HepG2 (cell line): ENCODE results near the gene INHBB. TPM values are rescaled to one million over a fixed set of nuclear protein-coding genes. Genes with fewer than 3 reads are reported as not detected.

ENCODE experiments used
- GTF3A ChIP-seq: sonication (generic); formaldehyde crosslinking; conservative IDR thresholded peaks from 2 replicates; pipeline ENCODE4 v1.4.0; 2020; ENCODE audit warnings: mild to moderate bottlenecking, missing genetic modification reagents
- NCOA2 ChIP-seq: sonication (generic); formaldehyde crosslinking; IDR thresholded peaks from 2 replicates; pipeline ENCODE4 v1.8.0; 2022; ENCODE audit warnings: inconsistent platforms
- NR3C1 ChIP-seq: sonication (generic); formaldehyde crosslinking; IDR thresholded peaks from 2 replicates; pipeline ENCODE4 v1.4.0; 2020; ENCODE audit warnings: missing genetic modification reagents
- ZNF256 ChIP-seq: sonication (generic); formaldehyde crosslinking; conservative IDR thresholded peaks from 2 replicates; pipeline ENCODE4 v1.4.0; 2020; ENCODE audit warnings: missing genetic modification reagents
- ZNF674 ChIP-seq: sonication (generic); formaldehyde crosslinking; IDR thresholded peaks from 2 replicates; pipeline ENCODE4 v1.5.0; 2020; ENCODE audit warnings: low read depth, mild to moderate bottlenecking, missing genetic modification reagents
- ZNF724P ChIP-seq: sonication (generic); formaldehyde crosslinking; IDR thresholded peaks from 2 replicates; pipeline ENCODE4 v1.8.0; 2022; ENCODE audit warnings: missing genetic modification reagents, borderline replicate concordance
- polyA plus RNA-seq, 8 experiments: library from polyadenylated mRNA; depleted of rRNA in 3 of 8; stranded (reverse) in 7 of 8; unstranded in 1 of 8; fragments of >200 nt; fragmentation: Illumina TruSeq in 4 of 8; extraction: Trizol in 4 of 8; gene quantifications; 2 replicates each; pipeline versions ENCODE4 v1.2.1 to v1.2.3, GENCODE V29; 2011 to 2016; ENCODE audit warnings: low read depth in 4 of 8, missing spikeins in 1 of 8, mixed read lengths in 1 of 8; ENCODE audit not compliant: insufficient read depth in 1 of 8
- total RNA-seq, 5 experiments: library from RNA; depleted of rRNA; stranded (reverse); fragments of >200 nt; fragmentation: Illumina TruSeq; extraction: Trizol; gene quantifications; 2 replicates each; pipeline ENCODE4 v1.2.3, GENCODE V29; 2016; ENCODE audit warnings: low read depth in 1 of 5
- TF ChIP-seq, protein P1 (sequence below), 2 experiments: IDR thresholded peaks; 2 replicates each; pipeline ENCODE4 v1.6.1; 2011 to 2012; ENCODE audit warnings: low read length in 2 of 2, borderline replicate concordance in 1 of 2, low read depth in 1 of 2, mild to moderate bottlenecking in 1 of 2, moderate library complexity in 1 of 2
- TF ChIP-seq, protein P2 (sequence below): IDR thresholded peaks from 2 replicates; pipeline ENCODE4 v1.6.1; 2016; ENCODE audit warnings: missing compliant biosample characterization, missing genetic modification reagents, borderline replicate concordance
- TF ChIP-seq, protein P3 (sequence below): fragments of 450-650 bp; IDR thresholded peaks from 2 replicates; pipeline ENCODE4 v1.6.1; 2017
- TF ChIP-seq, protein P4 (sequence below): sonication (generic); formaldehyde crosslinking; IDR thresholded peaks from 2 replicates; pipeline ENCODE4 v1.8.0; 2022; ENCODE audit warnings: missing genetic modification reagents, mild to moderate bottlenecking, moderate library complexity, borderline replicate concordance
- TF ChIP-seq, protein P5 (sequence below): conservative IDR thresholded peaks from 2 replicates; pipeline ENCODE4 v1.6.1; 2018; ENCODE audit warnings: missing genetic modification reagents
- TF ChIP-seq, protein P6 (sequence below): sonication (generic); formaldehyde crosslinking; IDR thresholded peaks from 2 replicates; pipeline ENCODE4 v1.8.0; 2022; ENCODE audit warnings: missing genetic modification reagents, mild to moderate bottlenecking, borderline replicate concordance
- TF ChIP-seq, protein P7 (sequence below): sonication (generic); formaldehyde crosslinking; IDR thresholded peaks from 2 replicates; pipeline ENCODE4 v1.4.0; 2020; ENCODE audit warnings: missing genetic modification reagents, borderline replicate concordance

The INHBB gene
- total and polyA plus RNA-seq, 2 of the 13 experiments (the other 11 are each of a cell fraction or from before 2014, with no cell fraction given), result 0.20 to 1.7 TPM

DNA sequence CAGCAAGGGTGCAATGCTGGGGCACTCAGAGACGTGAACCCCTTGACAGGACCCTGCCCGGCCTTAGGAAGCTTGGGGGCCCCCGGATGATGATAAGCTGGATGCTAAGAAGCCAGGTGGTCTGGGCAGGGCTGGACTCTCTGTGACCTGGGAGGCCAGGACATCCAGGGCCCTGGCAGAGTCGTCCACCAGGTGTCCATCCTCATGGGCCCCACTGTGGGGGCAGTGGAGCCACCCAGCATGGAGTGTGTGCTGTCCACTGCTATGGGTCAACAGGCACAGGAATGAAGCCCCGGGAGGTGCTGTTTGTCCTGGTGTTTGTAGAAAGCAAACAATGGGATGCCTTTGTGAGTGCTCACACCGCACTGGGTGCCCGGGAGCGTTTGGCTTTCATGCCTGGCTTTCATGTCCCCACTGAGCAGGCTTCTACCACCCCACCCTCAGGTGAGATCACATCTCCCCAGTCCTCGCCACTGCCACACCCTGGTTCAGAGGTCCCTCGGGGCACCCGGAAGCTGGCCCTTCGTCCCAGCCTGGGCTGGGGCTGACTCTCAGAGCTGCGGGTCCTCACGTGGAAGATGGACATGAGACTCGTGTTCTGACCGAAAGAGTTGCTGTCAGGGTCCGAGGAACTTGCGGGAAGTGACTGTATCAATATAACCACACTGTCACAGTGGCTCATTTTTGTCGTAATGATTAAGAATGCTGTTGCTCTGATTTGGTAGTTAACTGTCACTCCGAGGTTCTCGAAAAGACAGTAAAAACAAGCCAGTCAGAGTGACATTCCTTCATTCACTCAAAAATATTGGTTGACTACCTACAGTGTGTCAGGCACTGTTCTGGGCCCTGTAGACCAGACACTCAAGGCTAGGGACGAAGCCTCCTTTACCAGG, 53.3 kb downstream of the INHBB start (continued):
- TF ChIP-seq, protein P1, sequence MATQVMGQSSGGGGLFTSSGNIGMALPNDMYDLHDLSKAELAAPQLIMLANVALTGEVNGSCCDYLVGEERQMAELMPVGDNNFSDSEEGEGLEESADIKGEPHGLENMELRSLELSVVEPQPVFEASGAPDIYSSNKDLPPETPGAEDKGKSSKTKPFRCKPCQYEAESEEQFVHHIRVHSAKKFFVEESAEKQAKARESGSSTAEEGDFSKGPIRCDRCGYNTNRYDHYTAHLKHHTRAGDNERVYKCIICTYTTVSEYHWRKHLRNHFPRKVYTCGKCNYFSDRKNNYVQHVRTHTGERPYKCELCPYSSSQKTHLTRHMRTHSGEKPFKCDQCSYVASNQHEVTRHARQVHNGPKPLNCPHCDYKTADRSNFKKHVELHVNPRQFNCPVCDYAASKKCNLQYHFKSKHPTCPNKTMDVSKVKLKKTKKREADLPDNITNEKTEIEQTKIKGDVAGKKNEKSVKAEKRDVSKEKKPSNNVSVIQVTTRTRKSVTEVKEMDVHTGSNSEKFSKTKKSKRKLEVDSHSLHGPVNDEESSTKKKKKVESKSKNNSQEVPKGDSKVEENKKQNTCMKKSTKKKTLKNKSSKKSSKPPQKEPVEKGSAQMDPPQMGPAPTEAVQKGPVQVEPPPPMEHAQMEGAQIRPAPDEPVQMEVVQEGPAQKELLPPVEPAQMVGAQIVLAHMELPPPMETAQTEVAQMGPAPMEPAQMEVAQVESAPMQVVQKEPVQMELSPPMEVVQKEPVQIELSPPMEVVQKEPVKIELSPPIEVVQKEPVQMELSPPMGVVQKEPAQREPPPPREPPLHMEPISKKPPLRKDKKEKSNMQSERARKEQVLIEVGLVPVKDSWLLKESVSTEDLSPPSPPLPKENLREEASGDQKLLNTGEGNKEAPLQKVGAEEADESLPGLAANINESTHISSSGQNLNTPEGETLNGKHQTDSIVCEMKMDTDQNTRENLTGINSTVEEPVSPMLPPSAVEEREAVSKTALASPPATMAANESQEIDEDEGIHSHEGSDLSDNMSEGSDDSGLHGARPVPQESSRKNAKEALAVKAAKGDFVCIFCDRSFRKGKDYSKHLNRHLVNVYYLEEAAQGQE (IDR thresholded peaks at IDR 0.05; ENCODE audit: borderline replicate concordance in 1 of 2, low read depth in 1 of 2, low read length in 2 of 2), result peak in 1 of 2 experiments; percentile 57; a peak in 2 of 4 replicates
- TF ChIP-seq, protein P2, sequence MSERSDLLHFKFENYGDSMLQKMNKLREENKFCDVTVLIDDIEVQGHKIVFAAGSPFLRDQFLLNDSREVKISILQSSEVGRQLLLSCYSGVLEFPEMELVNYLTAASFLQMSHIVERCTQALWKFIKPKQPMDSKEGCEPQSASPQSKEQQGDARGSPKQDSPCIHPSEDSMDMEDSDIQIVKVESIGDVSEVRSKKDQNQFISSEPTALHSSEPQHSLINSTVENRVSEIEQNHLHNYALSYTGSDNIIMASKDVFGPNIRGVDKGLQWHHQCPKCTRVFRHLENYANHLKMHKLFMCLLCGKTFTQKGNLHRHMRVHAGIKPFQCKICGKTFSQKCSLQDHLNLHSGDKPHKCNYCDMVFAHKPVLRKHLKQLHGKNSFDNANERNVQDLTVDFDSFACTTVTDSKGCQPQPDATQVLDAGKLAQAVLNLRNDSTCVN, result 0 out of 2 replicates have a peak, but pooled peaks have one; percentile 29
- peak; percentile 47; the same call in 1 of the 2 replicates for TF ChIP-seq ZNF256
- no peak for TF ChIP-seq GTF3A (CRISPR knock-in tag)
- TF ChIP-seq, protein P3, sequence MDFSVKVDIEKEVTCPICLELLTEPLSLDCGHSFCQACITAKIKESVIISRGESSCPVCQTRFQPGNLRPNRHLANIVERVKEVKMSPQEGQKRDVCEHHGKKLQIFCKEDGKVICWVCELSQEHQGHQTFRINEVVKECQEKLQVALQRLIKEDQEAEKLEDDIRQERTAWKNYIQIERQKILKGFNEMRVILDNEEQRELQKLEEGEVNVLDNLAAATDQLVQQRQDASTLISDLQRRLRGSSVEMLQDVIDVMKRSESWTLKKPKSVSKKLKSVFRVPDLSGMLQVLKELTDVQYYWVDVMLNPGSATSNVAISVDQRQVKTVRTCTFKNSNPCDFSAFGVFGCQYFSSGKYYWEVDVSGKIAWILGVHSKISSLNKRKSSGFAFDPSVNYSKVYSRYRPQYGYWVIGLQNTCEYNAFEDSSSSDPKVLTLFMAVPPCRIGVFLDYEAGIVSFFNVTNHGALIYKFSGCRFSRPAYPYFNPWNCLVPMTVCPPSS, result no peak
- TF ChIP-seq NR3C1 (CRISPR knock-in tag), result no peak
- TF ChIP-seq, protein P4, sequence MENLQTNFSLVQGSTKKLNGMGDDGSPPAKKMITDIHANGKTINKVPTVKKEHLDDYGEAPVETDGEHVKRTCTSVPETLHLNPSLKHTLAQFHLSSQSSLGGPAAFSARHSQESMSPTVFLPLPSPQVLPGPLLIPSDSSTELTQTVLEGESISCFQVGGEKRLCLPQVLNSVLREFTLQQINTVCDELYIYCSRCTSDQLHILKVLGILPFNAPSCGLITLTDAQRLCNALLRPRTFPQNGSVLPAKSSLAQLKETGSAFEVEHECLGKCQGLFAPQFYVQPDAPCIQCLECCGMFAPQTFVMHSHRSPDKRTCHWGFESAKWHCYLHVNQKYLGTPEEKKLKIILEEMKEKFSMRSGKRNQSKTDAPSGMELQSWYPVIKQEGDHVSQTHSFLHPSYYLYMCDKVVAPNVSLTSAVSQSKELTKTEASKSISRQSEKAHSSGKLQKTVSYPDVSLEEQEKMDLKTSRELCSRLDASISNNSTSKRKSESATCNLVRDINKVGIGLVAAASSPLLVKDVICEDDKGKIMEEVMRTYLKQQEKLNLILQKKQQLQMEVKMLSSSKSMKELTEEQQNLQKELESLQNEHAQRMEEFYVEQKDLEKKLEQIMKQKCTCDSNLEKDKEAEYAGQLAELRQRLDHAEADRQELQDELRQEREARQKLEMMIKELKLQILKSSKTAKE (CRISPR knock-in tag), result peak; percentile 67; the same call in 1 of the 2 replicates
- TF ChIP-seq ZNF674 (CRISPR knock-in tag), result no peak
- peak; percentile 82 for TF ChIP-seq NCOA2 (CRISPR knock-in tag)
- 0 out of 2 replicates have a peak, but pooled peaks have one; percentile 34 for TF ChIP-seq ZNF724P (CRISPR knock-in tag)
- TF ChIP-seq, protein P5, sequence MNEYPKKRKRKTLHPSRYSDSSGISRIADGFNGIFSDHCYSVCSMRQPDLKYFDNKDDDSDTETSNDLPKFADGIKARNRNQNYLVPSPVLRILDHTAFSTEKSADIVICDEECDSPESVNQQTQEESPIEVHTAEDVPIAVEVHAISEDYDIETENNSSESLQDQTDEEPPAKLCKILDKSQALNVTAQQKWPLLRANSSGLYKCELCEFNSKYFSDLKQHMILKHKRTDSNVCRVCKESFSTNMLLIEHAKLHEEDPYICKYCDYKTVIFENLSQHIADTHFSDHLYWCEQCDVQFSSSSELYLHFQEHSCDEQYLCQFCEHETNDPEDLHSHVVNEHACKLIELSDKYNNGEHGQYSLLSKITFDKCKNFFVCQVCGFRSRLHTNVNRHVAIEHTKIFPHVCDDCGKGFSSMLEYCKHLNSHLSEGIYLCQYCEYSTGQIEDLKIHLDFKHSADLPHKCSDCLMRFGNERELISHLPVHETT (CRISPR knock-in tag), result 0 out of 2 replicates have a peak, but pooled peaks have one; percentile 62
- TF ChIP-seq, protein P6, sequence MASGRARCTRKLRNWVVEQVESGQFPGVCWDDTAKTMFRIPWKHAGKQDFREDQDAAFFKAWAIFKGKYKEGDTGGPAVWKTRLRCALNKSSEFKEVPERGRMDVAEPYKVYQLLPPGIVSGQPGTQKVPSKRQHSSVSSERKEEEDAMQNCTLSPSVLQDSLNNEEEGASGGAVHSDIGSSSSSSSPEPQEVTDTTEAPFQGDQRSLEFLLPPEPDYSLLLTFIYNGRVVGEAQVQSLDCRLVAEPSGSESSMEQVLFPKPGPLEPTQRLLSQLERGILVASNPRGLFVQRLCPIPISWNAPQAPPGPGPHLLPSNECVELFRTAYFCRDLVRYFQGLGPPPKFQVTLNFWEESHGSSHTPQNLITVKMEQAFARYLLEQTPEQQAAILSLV (CRISPR knock-in tag), result 0 out of 2 replicates have a peak, but pooled peaks have one; percentile 47
- TF ChIP-seq, protein P7, sequence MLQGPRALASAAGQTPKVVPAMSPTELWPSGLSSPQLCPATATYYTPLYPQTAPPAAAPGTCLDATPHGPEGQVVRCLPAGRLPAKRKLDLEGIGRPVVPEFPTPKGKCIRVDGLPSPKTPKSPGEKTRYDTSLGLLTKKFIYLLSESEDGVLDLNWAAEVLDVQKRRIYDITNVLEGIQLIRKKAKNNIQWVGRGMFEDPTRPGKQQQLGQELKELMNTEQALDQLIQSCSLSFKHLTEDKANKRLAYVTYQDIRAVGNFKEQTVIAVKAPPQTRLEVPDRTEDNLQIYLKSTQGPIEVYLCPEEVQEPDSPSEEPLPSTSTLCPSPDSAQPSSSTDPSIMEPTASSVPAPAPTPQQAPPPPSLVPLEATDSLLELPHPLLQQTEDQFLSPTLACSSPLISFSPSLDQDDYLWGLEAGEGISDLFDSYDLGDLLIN (CRISPR knock-in tag), result no peak
